GM11168 (cell line): ENCODE data around the gene RECK.

Source experiments
- in situ Hi-C: fragments of 300-500 bp; cut with MboI; formaldehyde crosslinking; loops from one replicate; pipeline ENCODE4 v1.12.0; 2022; ENCODE audit warnings: low sequenced_read_pairs; ENCODE audit not compliant: unreplicated experiment

RECK gene

GRCh38 chr9:36023260-36024048 is 13.3 kb upstream of the RECK start:
- in situ Hi-C loops: loop anchor here (5.0 kb wide), 1 partner anchor 66 kb away; the partner anchor contains the start of gene OR2S2

- in situ Hi-C loops: no loop called here
Observed at GRCh38 chr9:36025746-36026145, 11.0 kb upstream of the RECK start.

GRCh38 chr9:36029202-36029601 is 7.5 kb upstream of the RECK start:
- in situ Hi-C loops: no loop called here

GRCh38 chr9:36029765-36030528 is 6.8 kb upstream of the RECK start:
- in situ Hi-C loops: no loop called here

- in situ Hi-C loops: no loop called here
Observed at GRCh38 chr9:36030871-36031270, 5.8 kb upstream of the RECK start.

- in situ Hi-C loops: no loop called here
Observed at GRCh38 chr9:36031774-36032555, 4.7 kb upstream of the RECK start.

GRCh38 chr9:36033788-36034187 is 2.9 kb upstream of the RECK start:
- in situ Hi-C loops: no loop called here

- in situ Hi-C loops: no loop called here
Observed at GRCh38 chr9:36034234-36034633, 2.5 kb upstream of the RECK start.

GRCh38 chr9:36035006-36035405 is 1.7 kb upstream of the RECK start:
- in situ Hi-C loops: no loop called here

- in situ Hi-C loops: no loop called here
Observed at GRCh38 chr9:36036253-36036779, 397 bp upstream of the RECK start.

GRCh38 chr9:36037549-36038122 is 923 bp downstream of the RECK start:
- in situ Hi-C loops: no loop called here

- in situ Hi-C loops: no loop called here
Observed at GRCh38 chr9:36039121-36039520, 2.4 kb downstream of the RECK start.

- in situ Hi-C loops: no loop called here
Observed at GRCh38 chr9:36039696-36040095, 3.0 kb downstream of the RECK start.

GRCh38 chr9:36040271-36040925 is 3.7 kb downstream of the RECK start:
- in situ Hi-C loops: no loop called here

GRCh38 chr9:36041506-36041905 is 4.8 kb downstream of the RECK start:
- in situ Hi-C loops: no loop called here

- in situ Hi-C loops: no loop called here
Observed at GRCh38 chr9:36045610-36046009, 8.9 kb downstream of the RECK start.

- in situ Hi-C loops: no loop called here
Observed at GRCh38 chr9:36046923-36047322, 10.2 kb downstream of the RECK start.

- in situ Hi-C loops: no loop called here
Observed at GRCh38 chr9:36049408-36049807, 12.7 kb downstream of the RECK start.

- in situ Hi-C loops: no loop called here
Observed at GRCh38 chr9:36050476-36050875, 13.8 kb downstream of the RECK start.

GRCh38 chr9:36051317-36051716 is 14.6 kb downstream of the RECK start:
- in situ Hi-C loops: no loop called here
